GM18505 (cell line): ENCODE results near the gene NES.
A peak's percentile ranks its signal among the peaks of the same experiment; 100 is the strongest.

Source experiments
- ATAC-seq: cut with Tn5 transposase; IDR thresholded peaks from one replicate; pipeline ENCODE4 v1.9.1; 2021; ENCODE audit not compliant: unreplicated experiment
- POLR2A ChIP-seq: IDR thresholded peaks from 4 replicates; pipeline ENCODE4 v1.6.1; 2011; ENCODE audit warnings: borderline replicate concordance; ENCODE audit not compliant: insufficient read depth, insufficient read length; ENCODE audit errors: extremely low read depth

Gene NES

GRCh38 chr1:156667968-156668709, 9.1 kb downstream of the NES start:
- ATAC-seq, result no peak
- TF ChIP-seq POLR2A, result no peak

DNA sequence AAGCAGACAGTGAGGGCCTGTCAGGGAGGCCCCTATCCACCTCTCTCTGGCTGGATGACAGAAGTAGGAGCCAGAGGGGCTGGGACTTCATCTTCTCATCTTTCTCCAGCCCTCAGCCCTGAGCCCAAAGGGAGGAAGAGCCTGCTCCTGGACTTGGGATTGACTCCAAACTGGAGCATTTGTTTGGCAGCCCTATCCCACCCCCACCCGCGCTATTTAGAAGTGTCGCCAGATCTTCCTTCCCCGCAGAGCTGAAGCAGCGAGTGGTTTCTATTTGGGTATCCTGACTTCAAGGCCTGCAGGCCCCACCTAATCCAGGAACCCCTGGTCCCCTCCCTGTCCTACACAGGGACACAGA, 9.6 kb downstream of the NES start:
- no peak for TF ChIP-seq POLR2A

DNA sequence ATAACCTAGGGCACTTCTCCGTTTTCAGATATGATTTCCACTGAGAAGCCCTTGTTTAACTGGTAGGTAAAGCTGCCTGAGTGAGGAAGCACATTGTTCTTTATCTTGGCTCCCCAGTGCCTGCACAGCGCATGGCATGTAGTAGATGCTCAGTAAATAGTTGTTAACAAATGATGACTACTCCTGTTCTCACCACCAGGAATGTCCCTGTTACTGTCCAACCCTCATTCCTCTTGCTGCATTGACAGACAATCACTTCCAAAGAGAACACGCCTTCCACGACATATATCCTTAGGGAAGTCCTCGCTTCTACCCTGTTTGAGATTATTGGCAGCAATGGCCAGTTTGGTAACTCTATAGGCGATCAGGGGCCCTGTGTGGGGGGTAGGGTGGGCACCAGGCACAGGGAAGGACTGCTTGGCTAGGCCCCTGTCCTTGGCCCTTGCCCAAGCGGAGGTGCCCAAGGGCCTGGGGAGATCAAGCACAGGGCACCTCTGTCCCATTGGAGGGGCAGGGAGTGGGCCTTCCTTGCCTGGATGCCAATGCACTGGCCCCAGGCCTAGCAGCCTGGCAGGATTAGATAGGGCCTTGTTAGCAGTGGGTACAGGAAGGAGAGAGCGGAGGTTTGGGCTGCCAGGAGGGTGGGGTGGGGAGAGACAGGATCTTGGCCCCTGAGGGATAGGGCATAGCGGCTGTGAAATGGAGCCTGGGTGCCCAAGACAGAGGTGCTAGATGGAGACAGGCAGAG, 10.2 kb downstream of the NES start:
- no peak for ATAC-seq
- no peak for TF ChIP-seq POLR2A

More for the DNA sequence above, 9.6 kb downstream of the NES start:
- ATAC-seq, result no peak

GRCh38 chr1:156665539-156665938, 11.7 kb downstream of the NES start:
- no peak for ATAC-seq
- no peak for TF ChIP-seq POLR2A

GRCh38 chr1:156664767-156665411, 12.3 kb downstream of the NES start:
- peak; percentile 57 for TF ChIP-seq POLR2A
- ATAC-seq, result no peak

DNA sequence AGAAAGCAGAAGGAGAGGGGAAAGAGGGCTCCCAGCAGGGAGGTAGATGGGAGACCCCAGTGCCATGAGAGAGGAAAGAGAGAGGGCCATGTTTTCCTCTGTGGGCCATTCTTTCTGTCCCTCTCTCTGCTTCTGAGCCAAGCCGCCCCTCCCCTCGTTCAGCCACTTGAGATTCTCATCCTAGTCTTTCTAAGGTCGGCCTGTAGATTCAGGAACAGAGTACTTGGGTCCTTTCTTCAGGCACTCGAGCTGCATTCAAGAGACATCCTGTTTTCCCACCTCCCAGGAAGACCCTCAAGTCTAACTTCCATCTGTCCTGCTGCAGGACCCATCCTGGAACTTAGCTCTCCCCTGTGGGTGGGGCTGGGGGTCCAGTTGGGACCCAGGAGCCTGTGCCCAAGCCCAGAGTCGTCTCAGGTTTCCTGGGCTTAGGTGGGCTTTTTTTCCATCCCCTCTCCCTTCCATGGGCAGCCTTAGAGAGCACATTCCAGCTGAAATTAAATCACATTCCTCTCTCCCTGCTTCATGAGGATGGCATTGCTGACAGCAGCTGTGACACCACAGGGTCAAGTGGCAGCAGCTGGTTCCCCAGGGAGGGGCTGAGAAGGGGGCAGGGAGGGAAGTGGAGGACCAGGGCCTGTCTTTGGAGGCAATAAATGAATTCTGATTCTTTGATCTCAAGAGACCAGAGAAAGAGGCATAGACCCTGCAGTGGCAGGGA, 13.0 kb downstream of the NES start:
- no peak for TF ChIP-seq POLR2A
- ATAC-seq, result no peak

GRCh38 chr1:156663178-156663577, 14.0 kb downstream of the NES start:
- no peak for ATAC-seq
- no peak for TF ChIP-seq POLR2A

DNA sequence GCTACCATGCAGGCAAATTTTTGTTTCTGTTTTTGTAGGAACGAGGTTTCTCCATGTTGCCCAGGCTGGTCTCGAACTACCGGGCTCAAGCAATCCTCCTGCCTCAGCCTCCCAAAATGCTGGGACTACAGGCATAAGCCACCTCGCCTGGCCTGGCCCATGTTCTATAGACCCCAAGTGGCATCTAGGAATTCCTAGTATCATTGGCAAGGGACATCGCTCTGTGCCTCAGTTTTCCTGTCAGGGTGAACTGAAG, 14.5 kb downstream of the NES start:
- ATAC-seq, result no peak
- TF ChIP-seq POLR2A, result no peak

GRCh38 chr1:156662005-156662799, 15.0 kb downstream of the NES start:
- TF ChIP-seq POLR2A, result no peak
- ATAC-seq, result no peak

- no peak for TF ChIP-seq POLR2A
- no peak for ATAC-seq
Measured at GRCh38 chr1:156660752-156661112, 16.5 kb downstream of the NES start.

DNA sequence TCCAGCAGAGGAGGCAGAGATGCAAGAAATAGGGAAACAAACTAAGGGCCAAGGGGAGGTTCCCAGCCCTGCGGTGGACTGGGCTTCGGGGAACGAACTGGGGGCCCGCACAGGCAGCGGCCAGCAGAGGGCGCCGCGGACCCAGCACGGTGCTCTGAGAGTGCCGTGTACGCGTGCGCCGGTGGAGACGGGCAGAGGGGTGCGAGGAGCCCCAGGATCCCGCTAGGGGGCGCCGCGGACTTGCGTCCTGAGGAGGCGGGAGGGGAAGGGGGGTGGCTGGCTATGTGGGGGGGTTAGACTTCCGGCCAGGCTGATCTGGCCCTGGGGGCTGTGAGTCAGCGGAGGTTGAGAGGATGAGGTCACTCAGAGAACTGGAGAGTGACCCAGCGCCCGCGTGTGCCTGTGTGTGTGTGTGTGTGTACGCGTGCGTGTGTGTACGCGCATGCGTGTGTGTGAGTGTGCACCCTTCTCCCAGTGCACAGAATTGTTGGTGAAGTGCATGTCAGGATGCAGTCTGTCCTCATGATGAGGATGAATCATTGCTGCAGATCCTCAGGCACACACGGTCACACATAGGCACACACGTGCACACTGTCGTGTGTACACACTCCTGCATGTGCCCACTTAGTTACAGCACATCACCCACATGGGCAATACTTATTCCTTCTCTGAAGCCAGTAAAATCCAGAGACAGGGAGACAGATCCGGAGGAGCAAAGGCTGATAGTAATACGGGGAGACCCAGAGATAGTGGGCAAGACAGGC, 17.0 kb downstream of the NES start:
- peak; percentile 63 for ATAC-seq
- TF ChIP-seq POLR2A, result peak; percentile 59

DNA sequence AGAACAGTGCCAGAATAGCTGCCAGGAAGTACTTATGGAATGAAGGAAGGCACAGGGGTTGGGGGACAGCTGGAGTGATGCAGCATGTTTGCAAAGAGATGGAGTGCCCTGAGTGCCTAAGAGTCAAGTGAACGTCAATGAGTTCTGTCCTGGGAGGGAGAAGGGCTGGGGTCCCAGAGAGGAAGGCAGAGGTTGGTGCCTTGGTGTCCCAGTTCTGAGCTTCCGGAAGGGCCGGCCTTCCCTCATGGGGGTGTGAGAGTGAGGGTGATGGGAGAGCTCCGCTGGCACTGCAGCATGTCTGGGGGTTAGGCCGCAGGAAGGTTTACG, 17.6 kb downstream of the NES start:
- TF ChIP-seq POLR2A, result no peak
- ATAC-seq, result peak; percentile 8
